SK-N-MC (cell line): Measurements from ENCODE around the gene IL1RAPL1.

Experiments
- EZH2 ChIP-seq: fragments of 200-600 bp; sonication (generic); IDR thresholded peaks from one replicate; pipeline ENCODE4 v1.6.1; 2017; ENCODE audit warnings: antibody characterized with exemption
- FOXP2 ChIP-seq: optimal IDR thresholded peaks from 2 replicates; pipeline ENCODE3; 2011; ENCODE audit warnings: mild to moderate bottlenecking, moderate library complexity; ENCODE audit not compliant: insufficient read depth; ENCODE audit errors: extremely low read length, control extremely low read depth
- POLR2AphosphoS5 ChIP-seq: IDR thresholded peaks from 2 replicates; pipeline ENCODE4 v1.6.1; 2012; ENCODE audit warnings: mild to moderate bottlenecking, low read depth, low read length, borderline replicate concordance

GRCh38 chrX:29872831-29873230, 1285.6 kb downstream of the IL1RAPL1 start:
- no peak for TF ChIP-seq EZH2
- TF ChIP-seq POLR2AphosphoS5 = no peak
- TF ChIP-seq FOXP2 = no peak
